Peyer's patch (tissue), 4 donors: ENCODE data around the gene ADIRF. TPM values are rescaled to one million over a fixed set of nuclear protein-coding genes. Genes with fewer than 3 reads are reported as not detected.

Source experiments
- DNase-seq, 3 donors: peaks; one replicate each; pipeline ENCODE4 v3.0.0-alpha.2; 2017 to 2019
- H3K27ac ChIP-seq, 4 donors: fragments of 200-600 bp; sonication (generic); one replicate each; pipeline ENCODE4 v1.5.1; 2016 to 2019
- H3K27me3 ChIP-seq, 2 donors: fragments of 200-600 bp; sonication (generic); one replicate each; pipeline ENCODE4 v1.5.1; 2019
- H3K36me3 ChIP-seq, 3 donors: fragments of 200-600 bp; sonication (generic); one replicate each; pipeline ENCODE4 v1.5.1; 2016 to 2019
- H3K4me1 ChIP-seq, 4 donors: fragments of 200-600 bp; sonication (generic); one replicate each; pipeline ENCODE4 v1.5.1; 2016 to 2019
- H3K4me3 ChIP-seq, 4 donors: fragments of 200-600 bp; sonication (generic); 1 replicate in 3 of 4; 2 replicates in 1 of 4; pipeline ENCODE4 v1.5.1; 2016 to 2019; ENCODE audit warnings: mild to moderate bottlenecking in 1 of 4
- H3K9me3 ChIP-seq, 4 donors: fragments of 200-600 bp; sonication (generic); one replicate each; pipeline ENCODE4 v1.5.1; 2016 to 2019; ENCODE audit warnings: mild to moderate bottlenecking in 1 of 4
- CTCF ChIP-seq, 6 experiments: fragments of 450-650 bp in 4 of 6; fragments of 200-600 bp in 2 of 6; sonication (generic) in 1 of 6; IDR thresholded peaks; one replicate each; pipeline ENCODE4 v1.5.1; 2017 to 2019; ENCODE audit warnings: antibody characterized with exemption in 6 of 6, mild to moderate bottlenecking in 3 of 6, moderate library complexity in 1 of 6
- POLR2A ChIP-seq, 2 donors: fragments of 450-650 bp; IDR thresholded peaks; one replicate each; pipeline ENCODE4 v1.5.1; 2017; ENCODE audit warnings: antibody characterized with exemption in 2 of 2, mild to moderate bottlenecking in 2 of 2, moderate library complexity in 2 of 2
- total RNA-seq, 4 donors: library from RNA; depleted of rRNA; stranded (reverse); fragments of >200 nt; gene quantifications; one replicate each; pipeline ENCODE4 v1.1.0, GENCODE V29; 2016

ADIRF gene
- total RNA-seq, 4 donors from 2014 or later = 86.6 to 605 (median 431) TPM

- H3K27ac ChIP-seq = no peak overlapping the region
- no peak for TF ChIP-seq POLR2A (IDR thresholded peaks at IDR 0.05)
- TF ChIP-seq CTCF (IDR thresholded peaks at IDR 0.05) = no peak
- no peaks in the 10 kb centered on the region for H3K27me3 ChIP-seq
- no peaks in the 10 kb centered on the region for H3K36me3 ChIP-seq
- no peak for DNase-seq
- no peaks in the 10 kb centered on the region for H3K9me3 ChIP-seq
- no peak overlapping the region for H3K4me3 ChIP-seq
- no peaks in the 10 kb centered on the region for H3K4me1 ChIP-seq
Observed at GRCh38 chr10:86941426-86941825, 26.9 kb upstream of the ADIRF start.

DNA sequence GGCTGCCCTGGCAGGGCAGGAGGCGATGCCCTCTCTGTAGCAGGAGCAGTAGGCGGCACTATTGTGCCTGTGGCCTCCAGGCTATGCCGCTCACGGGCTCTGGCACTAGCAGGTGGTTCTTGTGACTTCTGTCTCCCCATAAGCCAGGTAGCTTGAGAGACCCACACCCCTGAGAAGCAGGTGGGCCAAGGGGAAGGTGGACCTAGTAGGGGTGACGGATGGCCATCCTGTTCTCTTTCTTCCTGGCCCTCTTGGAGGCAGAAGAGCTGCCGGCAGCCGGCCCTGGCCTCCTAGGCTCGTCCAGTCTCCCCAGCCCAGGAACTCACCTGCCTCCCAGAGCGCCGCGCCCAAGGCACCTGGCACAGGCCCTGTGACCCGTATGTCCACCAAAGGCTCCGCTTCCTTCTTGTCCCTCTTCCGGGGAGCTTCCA, 26.3 kb upstream of the ADIRF start:
- peak in 2 of 3 donors; percentile 9 to 43 for DNase-seq
- no peak overlapping the region for H3K4me3 ChIP-seq
- H3K4me1 ChIP-seq = no peaks in the 10 kb centered on the region
- TF ChIP-seq CTCF (IDR thresholded peaks at IDR 0.05) = no peak
- TF ChIP-seq POLR2A (IDR thresholded peaks at IDR 0.05) = no peak
- no peaks in the 10 kb centered on the region for H3K36me3 ChIP-seq
- no peak overlapping the region for H3K27ac ChIP-seq
- H3K9me3 ChIP-seq = no peaks in the 10 kb centered on the region
- H3K27me3 ChIP-seq = no peaks in the 10 kb centered on the region

DNA sequence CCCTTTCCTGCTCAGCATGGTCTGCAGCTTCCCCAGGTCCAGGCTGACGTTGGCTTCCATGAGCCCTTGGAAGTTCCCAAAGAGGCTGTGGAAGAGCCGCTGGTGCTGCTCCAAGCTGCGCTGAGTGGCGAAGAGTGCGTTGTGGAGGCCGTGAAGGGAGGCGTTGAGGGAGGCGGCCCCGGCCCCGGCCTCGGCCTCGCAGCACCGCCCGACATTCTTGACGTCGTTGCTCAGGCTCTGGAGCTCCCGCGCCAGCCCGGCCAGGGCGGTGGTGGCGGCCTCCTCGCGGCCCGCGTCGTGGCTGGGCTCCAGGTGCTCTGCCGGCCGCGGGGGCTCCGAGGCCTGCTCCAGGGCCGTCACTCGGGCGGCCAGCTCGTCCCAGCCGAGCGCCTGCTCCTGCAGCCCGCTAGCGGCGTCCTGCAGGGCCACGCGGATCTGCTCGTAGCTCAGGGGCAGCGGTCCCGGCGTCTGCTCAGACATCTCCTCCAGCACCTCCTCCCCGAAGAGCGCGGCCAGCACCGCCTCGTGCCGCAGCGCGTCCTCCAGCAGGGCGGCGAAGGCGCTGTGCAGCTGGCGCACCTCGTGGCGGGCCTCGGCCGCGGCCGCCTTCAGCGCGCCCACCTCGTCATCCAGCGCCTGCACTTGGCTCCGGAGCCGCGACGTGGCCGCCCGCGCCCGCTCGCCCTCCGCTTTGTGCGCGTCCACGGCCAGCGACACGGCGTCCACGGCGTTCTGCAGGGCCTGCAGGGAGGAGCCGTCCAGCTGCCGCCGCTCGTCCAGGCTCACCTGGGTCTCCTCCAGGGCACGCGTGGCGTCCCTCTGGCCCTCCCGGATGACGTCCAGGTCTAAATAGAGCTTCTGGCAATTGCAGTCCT, 25.6 kb upstream of the ADIRF start:
- DNase-seq = peak in 2 of 3 donors; percentile 6 to 44
- H3K4me3 ChIP-seq = peak overlapping the region in 1 of 4 donors; percentile 21

DNA sequence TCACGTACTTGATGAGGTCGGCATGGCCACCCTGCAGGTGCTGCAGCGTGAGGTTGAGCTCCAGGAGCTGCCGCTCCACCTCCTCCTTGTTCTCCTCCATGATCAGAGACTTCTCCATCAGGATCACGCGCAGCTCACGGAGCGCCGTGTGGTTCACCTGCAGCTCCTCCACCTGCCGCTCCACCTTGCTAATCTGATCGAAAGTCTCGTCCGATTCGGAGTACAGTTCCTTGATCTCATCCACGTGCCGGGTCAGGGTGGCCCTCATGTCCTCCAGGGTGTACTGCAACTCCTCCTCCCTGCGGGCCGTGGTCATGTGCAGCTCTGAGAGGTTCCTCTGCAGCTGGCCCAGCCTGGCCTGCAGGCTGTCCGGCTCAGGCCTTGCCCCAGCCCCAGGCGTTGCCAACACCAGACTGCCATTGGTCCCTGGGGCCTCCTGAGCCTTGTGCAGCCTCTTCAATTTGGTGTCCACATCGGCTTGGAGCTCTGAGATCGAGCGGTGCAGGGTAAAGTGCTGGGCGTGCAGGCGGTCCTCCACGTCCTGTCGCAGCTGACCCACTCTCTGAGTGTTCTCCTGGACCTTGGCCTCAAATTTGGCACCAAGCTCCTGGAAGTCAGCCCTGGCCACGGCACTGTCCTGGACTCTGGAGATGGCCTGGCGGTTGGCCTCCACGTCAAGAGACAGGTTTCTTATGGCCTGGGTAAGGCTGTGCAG, 24.8 kb upstream of the ADIRF start:
- no peaks in the 10 kb centered on the region for H3K27me3 ChIP-seq
- DNase-seq = peak in 2 of 3 donors; percentile 11 to 42
- H3K9me3 ChIP-seq = no peaks in the 10 kb centered on the region
- H3K4me1 ChIP-seq = no peaks in the 10 kb centered on the region
- H3K4me3 ChIP-seq = no peak overlapping the region
- H3K36me3 ChIP-seq = no peaks in the 10 kb centered on the region
- no peak overlapping the region for H3K27ac ChIP-seq
- no peak for TF ChIP-seq CTCF (IDR thresholded peaks at IDR 0.05)
- TF ChIP-seq POLR2A (IDR thresholded peaks at IDR 0.05) = no peak

More for the DNA sequence above, 25.6 kb upstream of the ADIRF start:
- Histone ChIP-seq H3K9me3 (no peaks in the 10 kb centered on the region), H3K36me3 (no peaks in the 10 kb centered on the region), H3K4me1 (no peaks in the 10 kb centered on the region), H3K27ac (no peak overlapping the region), H3K27me3 (no peaks in the 10 kb centered on the region)
- no peak for TF ChIP-seq CTCF (IDR thresholded peaks at IDR 0.05)
- no peak for TF ChIP-seq POLR2A (IDR thresholded peaks at IDR 0.05)

- H3K4me1 ChIP-seq = no peaks in the 10 kb centered on the region
- TF ChIP-seq CTCF (IDR thresholded peaks at IDR 0.05) = no peak
- TF ChIP-seq POLR2A (IDR thresholded peaks at IDR 0.05) = no peak
- no peak overlapping the region for H3K4me3 ChIP-seq
- no peaks in the 10 kb centered on the region for H3K27me3 ChIP-seq
- no peaks in the 10 kb centered on the region for H3K36me3 ChIP-seq
- no peaks in the 10 kb centered on the region for H3K9me3 ChIP-seq
- DNase-seq = no peak
- no peak overlapping the region for H3K27ac ChIP-seq
Observed at GRCh38 chr10:86944031-86944419, 24.3 kb upstream of the ADIRF start.
